SW480 (cell line): Measurements from ENCODE around the gene ARGFX.
"Not testable (repeated sequence)": the region's sequence is repeated elsewhere in the genome, so short reads cannot be mapped to it uniquely, and the experiment has no call there.

ENCODE experiments used
- DNase-seq: peaks from one replicate; pipeline ENCODE4 v3.0.0-alpha.2; 2016; ENCODE audit warnings: low spot score

The ARGFX gene

GRCh38 chr3:121567649-121568048 lies at the start of gene ARGFX:
TSS of gene ARGFX (plus strand) at chr3:121567949. CDS start at chr3:121570714, 2,765 bp downstream.
- DNase-seq: no peak

- no peak for DNase-seq
These were observed 49.6 kb upstream of the ARGFX start for GRCh38 chr3:121517953-121518655.

GRCh38 chr3:121520510-121520909 lies 47.2 kb upstream of the ARGFX start:
- no peak for DNase-seq

- DNase-seq: no peak
These were observed 38.4 kb upstream of the ARGFX start for GRCh38 chr3:121529308-121529707.

GRCh38 chr3:121531269-121531668 lies 36.5 kb upstream of the ARGFX start:
- no peak for DNase-seq

- no peak for DNase-seq
These were observed 24.8 kb upstream of the ARGFX start for GRCh38 chr3:121542924-121543323.

GRCh38 chr3:121545049-121545573 lies 22.6 kb upstream of the ARGFX start:
- DNase-seq: peak; percentile 34

- peak; percentile 93 for DNase-seq
These were observed 21.9 kb upstream of the ARGFX start, which contains the start of gene POLQ for GRCh38 chr3:121545574-121546455. TSS of gene POLQ (minus strand) at chr3:121545988. CDS start at chr3:121545877, 111 bp downstream.

- no peak for DNase-seq
These were observed 15.4 kb upstream of the ARGFX start for GRCh38 chr3:121552379-121552778.

GRCh38 chr3:121552797-121553196 lies 15.0 kb upstream of the ARGFX start:
- no peak for DNase-seq

GRCh38 chr3:121557426-121557934 lies 10.3 kb upstream of the ARGFX start:
- DNase-seq: no peak

- no peak for DNase-seq
These were observed 5.6 kb upstream of the ARGFX start for GRCh38 chr3:121562148-121562547.

- no peak for DNase-seq
These were observed 976 bp upstream of the ARGFX start for GRCh38 chr3:121566773-121567172.

- DNase-seq: peak; percentile 50
These were observed 6.7 kb downstream of the ARGFX start for GRCh38 chr3:121574449-121574848.

- DNase-seq: no peak
These were observed 13.9 kb downstream of the ARGFX start for GRCh38 chr3:121581691-121582090.

- DNase-seq: no peak
These were observed 16.7 kb downstream of the ARGFX start for GRCh38 chr3:121584418-121584817.

- DNase-seq: no peak
These were observed 25.3 kb downstream of the ARGFX start, which contains the start of gene FBXO40 for GRCh38 chr3:121592856-121593702. TSS of gene FBXO40 (plus strand) at chr3:121593379. CDS start at chr3:121620576, 27,197 bp downstream.

- DNase-seq: not testable (repeated sequence)
These were observed 26.1 kb downstream of the ARGFX start for GRCh38 chr3:121593806-121594205.

GRCh38 chr3:121594850-121595249 lies 27.1 kb downstream of the ARGFX start:
- DNase-seq: no peak

- no peak for DNase-seq
These were observed 28.1 kb downstream of the ARGFX start for GRCh38 chr3:121595765-121596406.

GRCh38 chr3:121598564-121598963 lies 30.8 kb downstream of the ARGFX start:
- no peak for DNase-seq
